ENCODE data around the gene CRACDL. TPM values are rescaled to one million over a fixed set of nuclear protein-coding genes. Genes with fewer than 3 reads are reported as not detected.

CRACDL gene
- total and polyA plus RNA-seq, 2 donors (not counting 3 experiments of a cell fraction or from before 2014, with no cell fraction given), result 0.92 to 6.3 TPM

- no peak for FAIRE-seq
- H3K27me3 ChIP-seq (ENCODE audit: control insufficient read depth in 2 of 2, insufficient read depth in 2 of 2, low read length in 2 of 2), result peaks cover 0 to 6% of the 10 kb centered on the region in 2 experiments
Measured at GRCh38 chr2:98898423-98898841, 37.6 kb downstream of the CRACDL start.

GRCh38 chr2:98897746-98898145, 38.3 kb downstream of the CRACDL start:
- no TSS peak for BruUV-seq (replicated peaks)

More at GRCh38 chr2:98898423-98898841, 37.6 kb downstream of the CRACDL start:
- intact Hi-C loops (cut with micrococcal nuclease) (no loop called here), dilution Hi-C loops (cut with MboI; ENCODE audit: extremely low pct_ligation_motif_present, low sequenced_read_pairs) (no loop called here)
- H3K9me1 ChIP-seq (replicated peaks; ENCODE audit: control insufficient read depth, extremely low read depth, insufficient read depth, low read length), result no peaks in the 10 kb centered on the region
- no peaks in the 10 kb centered on the region for H3K79me2 ChIP-seq (ENCODE audit: control insufficient read depth, insufficient read depth, low read length)
- ChIA-PET POLR2A (no interaction called here), CTCF (interaction anchor here (1.0 kb wide), 1 partner anchor 11 kb away, joined by 4 read pairs; no protein-coding TSS in a partner anchor)
- no TSS peak for BruUV-seq (replicated peaks)
- H4K20me1 ChIP-seq (replicated peaks; ENCODE audit: control insufficient read depth, extremely low read depth, insufficient read depth, low read length), result no peaks in the 10 kb centered on the region
- H3K4me1 ChIP-seq (ENCODE audit: control insufficient read depth, extremely low read depth, insufficient read depth, low read length), result no peaks in the 10 kb centered on the region
- TF ChIP-seq CTCF (IDR thresholded peaks at IDR 0.05; ENCODE audit: extremely low read depth in 1 of 2, insufficient read depth in 1 of 2, low read depth in 1 of 2, low read length in 2 of 2), result no peak
- TF ChIP-seq JUN (IDR thresholded peaks at IDR 0.05; ENCODE audit: borderline replicate concordance, insufficient read depth, insufficient read length, low read depth), result no peak
- H3K9ac ChIP-seq (replicated peaks; ENCODE audit: extremely low read depth, insufficient read depth, low read length), result no peak overlapping the region
- H3K27ac ChIP-seq (ENCODE audit: insufficient read depth, low read depth, low read length), result no peak overlapping the region
- no peaks in the 10 kb centered on the region for H3K36me3 ChIP-seq (ENCODE audit: control insufficient read depth in 2 of 2, extremely low read depth in 1 of 2, insufficient read depth in 2 of 2, low read length in 2 of 2)
- no peak overlapping the region for H3K4me3 ChIP-seq (replicated peaks in 1 of 3; ENCODE audit: insufficient read depth in 1 of 3, low read depth in 1 of 3, low read length in 3 of 3)
- no peak for DNase-seq (ENCODE audit: low read depth, low spot score)
- no peaks in the 10 kb centered on the region for H3K9me3 ChIP-seq (replicated peaks; ENCODE audit: control insufficient read depth, insufficient read depth, low read length)
- no peak overlapping the region for H2AFZ ChIP-seq (ENCODE audit: low read depth, low read length)
- no peak overlapping the region for H3K4me2 ChIP-seq (ENCODE audit: insufficient read depth, low read length)

More at GRCh38 chr2:98897746-98898145, 38.3 kb downstream of the CRACDL start:
- ChIA-PET POLR2A (no interaction called here), CTCF (interaction anchor here (1.5 kb wide), 1 partner anchor 11 kb away, joined by 3 read pairs; no protein-coding TSS in a partner anchor)
- Histone ChIP-seq H3K9me3 (replicated peaks; ENCODE audit: control insufficient read depth, insufficient read depth, low read length) (no peaks in the 10 kb centered on the region), H3K27me3 (ENCODE audit: control insufficient read depth in 2 of 2, insufficient read depth in 2 of 2, low read length in 2 of 2) (peaks cover 0 to 6% of the 10 kb centered on the region in 2 experiments), H3K79me2 (ENCODE audit: control insufficient read depth, insufficient read depth, low read length) (no peaks in the 10 kb centered on the region), H3K27ac (ENCODE audit: insufficient read depth, low read depth, low read length) (no peak overlapping the region), H3K9ac (replicated peaks; ENCODE audit: extremely low read depth, insufficient read depth, low read length) (no peak overlapping the region), H3K9me1 (replicated peaks; ENCODE audit: control insufficient read depth, extremely low read depth, insufficient read depth, low read length) (no peaks in the 10 kb centered on the region), H3K4me2 (ENCODE audit: insufficient read depth, low read length) (no peak overlapping the region), H3K36me3 (ENCODE audit: control insufficient read depth in 2 of 2, extremely low read depth in 1 of 2, insufficient read depth in 2 of 2, low read length in 2 of 2) (no peaks in the 10 kb centered on the region), H3K4me1 (ENCODE audit: control insufficient read depth, extremely low read depth, insufficient read depth, low read length) (no peaks in the 10 kb centered on the region), H3K4me3 (replicated peaks in 1 of 3; ENCODE audit: insufficient read depth in 1 of 3, low read depth in 1 of 3, low read length in 3 of 3) (no peak overlapping the region), H2AFZ (ENCODE audit: low read depth, low read length) (no peak overlapping the region), H4K20me1 (replicated peaks; ENCODE audit: control insufficient read depth, extremely low read depth, insufficient read depth, low read length) (no peaks in the 10 kb centered on the region)
- dilution Hi-C loops (cut with MboI; ENCODE audit: extremely low pct_ligation_motif_present, low sequenced_read_pairs) (no loop called here), intact Hi-C loops (cut with micrococcal nuclease) (no loop called here)
- FAIRE-seq, result no peak
- DNase-seq (ENCODE audit: low read depth, low spot score), result no peak
- no peak for TF ChIP-seq MYC (IDR thresholded peaks at IDR 0.05; ENCODE audit: low read depth, low read length)
- TF ChIP-seq POLR2A (IDR thresholded peaks at IDR 0.05; ENCODE audit: low read depth, low read length), result no peak
- TF ChIP-seq FOS (IDR thresholded peaks at IDR 0.05; ENCODE audit: borderline replicate concordance, insufficient read depth, low read length), result no peak
- TF ChIP-seq CTCF (IDR thresholded peaks at IDR 0.05; ENCODE audit: extremely low read depth in 1 of 2, insufficient read depth in 1 of 2, low read depth in 1 of 2, low read length in 2 of 2), result no peak
- TF ChIP-seq GATA2 (IDR thresholded peaks at IDR 0.05; ENCODE audit: insufficient read depth, insufficient read length, low read depth, low read length), result no peak
- no peak for TF ChIP-seq POLR2AphosphoS5 (IDR thresholded peaks at IDR 0.05; ENCODE audit: insufficient read depth, low read depth, low read length)
- TF ChIP-seq MAX (IDR thresholded peaks at IDR 0.05; ENCODE audit: insufficient read depth, insufficient read length), result no peak
- no peak for TF ChIP-seq JUN (IDR thresholded peaks at IDR 0.05; ENCODE audit: borderline replicate concordance, insufficient read depth, insufficient read length, low read depth)
